Measurements from ENCODE around the gene VARS1.

DNA sequence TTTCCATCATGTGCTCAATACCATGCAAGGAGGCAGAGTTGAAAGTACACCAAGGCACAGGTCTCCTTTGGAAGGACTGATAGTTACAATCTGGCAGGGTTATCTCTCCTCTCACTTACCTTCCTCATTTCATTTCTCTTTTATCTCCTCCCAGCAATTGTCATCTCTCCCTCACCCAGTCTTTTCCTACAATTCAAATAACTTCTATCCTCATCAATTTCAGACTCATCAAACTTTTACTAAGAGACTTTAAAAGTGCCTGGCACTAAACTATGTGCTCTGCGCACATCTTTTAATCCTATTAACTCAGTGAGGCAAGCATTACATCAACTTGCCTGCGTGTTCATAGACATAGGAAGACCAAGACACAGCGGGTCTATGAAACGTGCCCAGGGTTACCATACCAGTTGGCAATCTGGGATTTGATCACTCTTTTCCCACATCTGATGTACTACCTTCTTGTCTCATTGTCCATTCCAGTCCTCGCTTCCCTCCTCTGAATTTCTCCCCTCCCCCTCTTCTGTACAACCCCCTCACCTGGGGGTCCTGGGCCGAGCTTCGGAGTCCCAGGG is 1.2 kb downstream of the VARS1 start:
- TF ChIP-seq FOXK2 (IDR thresholded peaks at IDR 0.05), result no peak
- TF ChIP-seq SP1 (IDR thresholded peaks at IDR 0.05), result no peak
- TF ChIP-seq ZNF384 (IDR thresholded peaks at IDR 0.05), result no peak
